WERI-Rb-1 (cell line): ENCODE results near the gene TERC.

Experiments used
- DNase-seq: peaks from one replicate; pipeline ENCODE4 v3.0.0-alpha.2; 2020
- H3K27ac ChIP-seq: fragments of 250-450 bp; sonication (Bioruptor Pico); 2 replicates; pipeline ENCODE4 v1.5.1; 2020; ENCODE audit warnings: mild to moderate bottlenecking, moderate library complexity
- H3K27me3 ChIP-seq: fragments of 250-450 bp; sonication (Bioruptor Pico); 2 replicates; pipeline ENCODE4 v1.5.1; 2021; ENCODE audit warnings: mild to moderate bottlenecking, low read depth, moderate library complexity; ENCODE audit not compliant: insufficient read depth, severe bottlenecking
- H3K36me3 ChIP-seq: fragments of 250-450 bp; sonication (Bioruptor Pico); 2 replicates; pipeline ENCODE4 v1.5.1; 2020; ENCODE audit warnings: mild to moderate bottlenecking, moderate library complexity
- H3K4me3 ChIP-seq: 2 replicates; pipeline ENCODE4 v1.5.1; 2011; ENCODE audit warnings: low read depth, mild to moderate bottlenecking, control low read depth, low read length
- H3K9me3 ChIP-seq: fragments of 250-450 bp; sonication (Bioruptor Pico); 2 replicates; pipeline ENCODE4 v1.5.1; 2021; ENCODE audit warnings: mild to moderate bottlenecking, moderate library complexity; ENCODE audit not compliant: severe bottlenecking
- CTCF ChIP-seq: IDR thresholded peaks from 2 replicates; pipeline ENCODE4 v1.5.1; 2011; ENCODE audit warnings: low read depth, mild to moderate bottlenecking, control low read depth, inconsistent platforms, low read length

The TERC gene

GRCh38 chr3:169787791-169788190 lies 22.9 kb upstream of the TERC start:
- no peak overlapping the region for H3K27ac ChIP-seq
- H3K27me3 ChIP-seq = no peaks in the 10 kb centered on the region
- no peaks in the 10 kb centered on the region for H3K9me3 ChIP-seq
- peaks cover 46% of the 10 kb centered on the region for H3K36me3 ChIP-seq
- TF ChIP-seq CTCF = no peak
- DNase-seq = no peak
- no peak overlapping the region for H3K4me3 ChIP-seq

GRCh38 chr3:169787120-169787519 lies 22.3 kb upstream of the TERC start:
- Histone ChIP-seq H3K9me3 (no peaks in the 10 kb centered on the region), H3K27ac (no peak overlapping the region), H3K4me3 (no peak overlapping the region), H3K27me3 (no peaks in the 10 kb centered on the region), H3K36me3 (peaks cover 50% of the 10 kb centered on the region)
- TF ChIP-seq CTCF = no peak
- DNase-seq = no peak

GRCh38 chr3:169781209-169781855 lies 16.5 kb upstream of the TERC start:
- Histone ChIP-seq H3K4me3 (no peak overlapping the region), H3K9me3 (no peaks in the 10 kb centered on the region), H3K27me3 (no peaks in the 10 kb centered on the region), H3K27ac (no peak overlapping the region), H3K36me3 (peaks cover 74% of the 10 kb centered on the region)
- no peak for DNase-seq
- TF ChIP-seq CTCF = no peak

- H3K36me3 ChIP-seq = peaks cover 71% of the 10 kb centered on the region
- H3K4me3 ChIP-seq = no peak overlapping the region
- TF ChIP-seq CTCF = no peak
- DNase-seq = no peak
- no peaks in the 10 kb centered on the region for H3K27me3 ChIP-seq
- H3K9me3 ChIP-seq = no peaks in the 10 kb centered on the region
- no peak overlapping the region for H3K27ac ChIP-seq
Measured at GRCh38 chr3:169780742-169781141, 15.9 kb upstream of the TERC start.

DNA sequence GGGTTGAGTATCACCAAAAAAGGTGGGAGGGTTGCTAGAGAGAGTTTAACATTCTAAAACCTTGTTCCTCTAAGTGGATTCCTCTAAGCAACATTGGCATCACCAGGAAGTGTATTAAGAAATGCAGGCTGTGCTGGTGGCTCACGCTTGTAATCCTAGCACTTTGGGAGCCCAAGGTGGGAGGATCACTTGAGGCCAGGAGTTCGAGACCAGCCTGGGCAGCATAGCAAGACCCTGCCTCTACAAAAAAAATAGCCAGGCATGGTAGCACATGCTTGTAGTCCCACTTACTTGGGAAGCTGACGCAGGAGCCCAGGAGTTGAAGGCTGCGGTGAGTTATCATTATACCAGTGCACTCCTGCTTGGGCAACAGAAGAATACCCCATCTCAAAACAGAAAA lies 13.0 kb upstream of the TERC start:
- Histone ChIP-seq H3K9me3 (no peaks in the 10 kb centered on the region), H3K36me3 (peaks cover 70% of the 10 kb centered on the region), H3K27ac (no peak overlapping the region), H3K4me3 (no peak overlapping the region), H3K27me3 (no peaks in the 10 kb centered on the region)
- no peak for DNase-seq
- TF ChIP-seq CTCF = no peak

GRCh38 chr3:169774186-169774585 lies 9.3 kb upstream of the TERC start:
- DNase-seq = no peak
- peak overlapping the region; percentile 99; the same call in 1 of the 2 replicates for H3K27ac ChIP-seq
- H3K9me3 ChIP-seq = peaks cover 3% of the 10 kb centered on the region
- H3K36me3 ChIP-seq = peaks cover 39% of the 10 kb centered on the region
- no peak for TF ChIP-seq CTCF
- no peaks in the 10 kb centered on the region for H3K27me3 ChIP-seq
- H3K4me3 ChIP-seq = peak overlapping the region; percentile 100
